Parathyroid adenoma (tissue), 2 donors: Measurements from ENCODE around the gene CA11.
"Not testable (repeated sequence)": the region's sequence is repeated elsewhere in the genome, so short reads cannot be mapped to it uniquely, and the experiment has no call there.

Experiments used
- H2AFZ ChIP-seq: fragments of 300-600 bp; sonication (generic); one replicate; pipeline ENCODE4 v1.7.0; 2017; ENCODE audit warnings: antibody characterized with exemption, mild to moderate bottlenecking
- H3K27ac ChIP-seq: fragments of 300-600 bp; sonication (generic); one replicate; pipeline ENCODE4 v1.7.0; 2017
- H3K27me3 ChIP-seq: fragments of 300-600 bp; sonication (generic); one replicate; pipeline ENCODE4 v1.7.0; 2017; ENCODE audit warnings: low read length; ENCODE audit not compliant: control insufficient read depth, insufficient read depth
- H3K36me3 ChIP-seq: fragments of 300-600 bp; sonication (generic); one replicate; pipeline ENCODE4 v1.7.0; 2017; ENCODE audit warnings: low read length; ENCODE audit not compliant: control insufficient read depth, insufficient read depth
- H3K4me1 ChIP-seq: fragments of 300-600 bp; sonication (generic); one replicate; pipeline ENCODE4 v1.7.0; 2017; ENCODE audit warnings: control low read depth
- H3K4me2 ChIP-seq: fragments of 300-600 bp; sonication (generic); one replicate; pipeline ENCODE4 v1.7.0; 2017; ENCODE audit warnings: low read length
- H3K4me3 ChIP-seq: fragments of 300-600 bp; sonication (generic); one replicate; pipeline ENCODE4 v1.7.0; 2017; ENCODE audit warnings: low read depth, low read length
- H3K79me2 ChIP-seq: fragments of 300-600 bp; sonication (generic); one replicate; pipeline ENCODE4 v1.7.0; 2017; ENCODE audit warnings: control low read depth
- H3K9ac ChIP-seq: fragments of 300-600 bp; sonication (generic); one replicate; pipeline ENCODE4 v1.7.0; 2017; ENCODE audit warnings: mild to moderate bottlenecking
- H3K9me3 ChIP-seq: fragments of 300-600 bp; sonication (generic); one replicate; pipeline ENCODE4 v1.7.0; 2017; ENCODE audit warnings: low read length; ENCODE audit not compliant: control insufficient read depth
- TF ChIP-seq, protein P1 (sequence below): fragments of 300-600 bp; sonication (generic); IDR thresholded peaks from one replicate; pipeline ENCODE4 v1.7.0; 2017; ENCODE audit warnings: antibody characterized with exemption, mild to moderate bottlenecking
- donor health status: primary hyperparathyroidism.

Gene CA11

DNA sequence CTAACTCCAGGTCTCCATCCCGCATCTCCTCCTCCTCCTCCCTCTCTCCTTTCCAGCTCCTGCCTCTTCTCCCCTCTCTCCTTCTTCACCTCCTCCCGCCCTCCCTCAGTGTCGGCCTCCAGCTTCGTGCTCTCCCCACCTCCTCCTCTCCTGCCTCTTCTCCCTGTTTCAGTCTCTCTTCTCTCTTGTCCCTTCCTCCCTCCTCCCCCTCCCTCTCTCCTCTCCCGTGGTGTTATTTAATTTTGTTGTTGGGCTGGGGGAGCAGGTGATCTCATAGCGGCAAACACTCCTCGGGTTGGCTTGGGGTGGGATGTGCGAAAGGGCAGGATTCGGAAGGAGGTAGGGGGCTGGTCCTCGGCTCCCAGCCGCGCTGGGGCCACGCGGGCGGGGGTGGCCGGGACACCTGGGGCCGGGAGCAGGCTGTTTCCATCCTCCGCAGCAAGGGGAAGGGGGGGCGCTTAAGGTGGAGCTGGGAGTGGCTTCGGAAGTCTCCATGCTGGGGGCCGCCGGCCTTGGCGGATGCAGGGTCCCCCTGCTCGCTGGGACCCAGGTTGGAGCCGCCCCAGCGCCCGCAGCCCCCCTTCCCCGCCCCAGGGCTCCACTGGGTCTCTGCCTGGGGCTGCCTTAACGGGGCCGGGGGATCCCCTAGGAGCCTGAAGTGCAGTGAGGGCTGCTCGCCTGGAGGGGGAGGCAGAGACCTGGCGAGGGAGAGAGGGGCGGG lies at the start of gene CA11:
Gene CA11, minus strand, starts transcription at position 187 of the 721 bp plus-strand sequence. CDS start 555 bp downstream, outside the sequence.
- H3K36me3 ChIP-seq: no peaks in the 10 kb centered on the region
- peaks cover 3% of the 10 kb centered on the region for H3K79me2 ChIP-seq
- no peaks in the 10 kb centered on the region for H3K9me3 ChIP-seq
- peaks cover 7% of the 10 kb centered on the region for H3K4me1 ChIP-seq
- peak within 1 kb of the TSS; percentile 92 for H3K27ac ChIP-seq
- peak within 1 kb of the TSS; percentile 98 for H2AFZ ChIP-seq
- peak within 1 kb of the TSS; percentile 92 for H3K4me3 ChIP-seq
- H3K27me3 ChIP-seq: no peaks in the 10 kb centered on the region
- peak within 1 kb of the TSS; percentile 99 for H3K4me2 ChIP-seq
- TF ChIP-seq, protein P1, sequence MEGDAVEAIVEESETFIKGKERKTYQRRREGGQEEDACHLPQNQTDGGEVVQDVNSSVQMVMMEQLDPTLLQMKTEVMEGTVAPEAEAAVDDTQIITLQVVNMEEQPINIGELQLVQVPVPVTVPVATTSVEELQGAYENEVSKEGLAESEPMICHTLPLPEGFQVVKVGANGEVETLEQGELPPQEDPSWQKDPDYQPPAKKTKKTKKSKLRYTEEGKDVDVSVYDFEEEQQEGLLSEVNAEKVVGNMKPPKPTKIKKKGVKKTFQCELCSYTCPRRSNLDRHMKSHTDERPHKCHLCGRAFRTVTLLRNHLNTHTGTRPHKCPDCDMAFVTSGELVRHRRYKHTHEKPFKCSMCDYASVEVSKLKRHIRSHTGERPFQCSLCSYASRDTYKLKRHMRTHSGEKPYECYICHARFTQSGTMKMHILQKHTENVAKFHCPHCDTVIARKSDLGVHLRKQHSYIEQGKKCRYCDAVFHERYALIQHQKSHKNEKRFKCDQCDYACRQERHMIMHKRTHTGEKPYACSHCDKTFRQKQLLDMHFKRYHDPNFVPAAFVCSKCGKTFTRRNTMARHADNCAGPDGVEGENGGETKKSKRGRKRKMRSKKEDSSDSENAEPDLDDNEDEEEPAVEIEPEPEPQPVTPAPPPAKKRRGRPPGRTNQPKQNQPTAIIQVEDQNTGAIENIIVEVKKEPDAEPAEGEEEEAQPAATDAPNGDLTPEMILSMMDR: peak; percentile 98
- peak within 1 kb of the TSS; percentile 70 for H3K9ac ChIP-seq

DNA sequence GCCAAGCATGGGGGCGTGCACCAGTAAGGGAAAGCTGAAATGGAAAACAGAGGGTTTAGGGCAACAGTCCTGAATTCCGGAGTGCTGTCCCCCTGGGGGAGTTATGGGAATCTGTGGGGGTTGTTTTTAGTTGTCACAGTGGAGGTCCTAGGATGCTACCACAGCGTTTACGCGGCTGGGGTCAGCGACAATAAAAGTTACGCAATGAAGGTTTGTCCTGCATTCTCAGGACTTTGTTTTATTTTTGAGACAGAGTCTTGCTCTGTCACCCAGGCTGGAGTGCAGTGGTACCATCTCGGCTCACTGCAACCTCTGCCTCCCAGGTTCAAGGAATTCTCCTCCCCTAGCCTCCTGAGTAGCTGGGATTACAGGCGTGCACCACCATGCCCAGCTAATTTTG lies 47.6 kb upstream of the CA11 start:
- H3K27ac ChIP-seq, H2AFZ ChIP-seq: not testable (repeated sequence)

DNA sequence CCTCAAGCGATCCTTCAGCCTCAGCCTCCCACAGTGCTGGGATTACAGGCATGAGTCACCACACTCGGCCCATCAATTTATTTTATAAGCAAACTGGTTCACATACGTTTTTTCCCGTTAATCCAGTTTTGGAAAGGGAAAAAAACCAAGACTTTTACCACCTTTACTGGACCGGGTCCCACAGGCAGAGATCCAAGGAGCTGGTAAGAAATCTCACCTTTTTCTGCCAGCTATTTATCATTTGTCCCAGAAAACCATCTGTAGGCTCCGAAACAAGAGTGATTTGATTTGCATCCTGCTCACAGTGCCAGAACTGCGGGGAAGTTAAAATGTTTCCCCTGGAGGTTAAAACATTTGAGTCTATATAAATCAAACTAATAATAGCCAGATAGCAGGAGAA lies 43.5 kb upstream of the CA11 start:
- no peak overlapping the region for H3K9ac ChIP-seq
- TF ChIP-seq, protein P1: no peak
- no peaks in the 10 kb centered on the region for H3K4me1 ChIP-seq
- H2AFZ ChIP-seq: no peak overlapping the region
- H3K27ac ChIP-seq: no peak overlapping the region
- no peaks in the 10 kb centered on the region for H3K27me3 ChIP-seq
- H3K4me2 ChIP-seq: no peak overlapping the region
- no peaks in the 10 kb centered on the region for H3K9me3 ChIP-seq
- no peaks in the 10 kb centered on the region for H3K36me3 ChIP-seq
- H3K4me3 ChIP-seq: no peak overlapping the region
- H3K79me2 ChIP-seq: no peaks in the 10 kb centered on the region

More for the DNA sequence above, 47.6 kb upstream of the CA11 start:
- H3K36me3 ChIP-seq, H3K79me2 ChIP-seq, H3K27me3 ChIP-seq, H3K4me1 ChIP-seq, H3K9me3 ChIP-seq, H3K4me3 ChIP-seq, H3K4me2 ChIP-seq, H3K9ac ChIP-seq: not testable (repeated sequence)

DNA sequence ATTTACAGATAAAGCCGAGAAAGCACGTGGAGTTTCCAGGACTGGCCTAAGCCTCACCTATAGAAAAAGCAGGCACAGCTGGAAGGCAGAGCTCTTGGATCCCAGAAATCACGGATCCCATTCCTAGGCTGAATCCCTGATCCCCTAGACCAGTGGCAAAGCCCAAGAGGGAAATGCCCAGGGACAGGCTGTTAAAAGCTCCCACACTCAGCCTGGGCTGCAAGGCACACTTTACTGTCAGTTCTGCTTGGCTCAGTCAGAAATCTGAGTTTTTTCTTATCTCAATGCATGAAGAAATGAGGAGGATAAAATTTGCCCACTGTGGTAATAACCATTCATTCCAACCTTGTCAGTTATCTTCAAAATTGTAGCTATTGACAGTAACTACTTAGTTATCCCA lies 41.8 kb upstream of the CA11 start:
- H3K27ac ChIP-seq: no peak overlapping the region
- H3K27me3 ChIP-seq: no peaks in the 10 kb centered on the region
- H3K4me1 ChIP-seq: no peaks in the 10 kb centered on the region
- TF ChIP-seq, protein P1: no peak
- H3K4me3 ChIP-seq: no peak overlapping the region
- no peaks in the 10 kb centered on the region for H3K36me3 ChIP-seq
- no peaks in the 10 kb centered on the region for H3K79me2 ChIP-seq
- H3K4me2 ChIP-seq: no peak overlapping the region
- H3K9ac ChIP-seq: no peak overlapping the region
- H2AFZ ChIP-seq: no peak overlapping the region
- H3K9me3 ChIP-seq: no peaks in the 10 kb centered on the region

DNA sequence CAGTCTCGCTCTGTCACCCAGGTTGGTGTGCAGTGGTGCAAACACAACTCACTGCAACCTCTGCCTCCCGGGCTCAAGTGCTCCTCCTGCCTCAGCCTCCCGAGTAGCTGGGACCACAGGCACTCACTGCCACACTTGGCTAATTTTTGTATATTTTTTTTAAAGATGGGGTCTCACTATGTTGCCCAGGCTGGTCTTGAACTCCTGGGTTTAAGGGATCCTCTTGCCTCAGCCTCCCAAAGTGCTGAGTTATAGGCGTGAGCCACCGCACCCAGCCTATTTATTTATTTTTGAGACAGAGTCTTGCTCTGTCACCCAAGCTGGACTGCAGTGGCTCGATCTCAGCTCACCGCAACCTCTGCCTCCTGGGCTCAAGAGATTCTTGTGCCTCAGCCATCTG lies 40.6 kb upstream of the CA11 start:
- not testable (repeated sequence) for H3K27ac ChIP-seq, H2AFZ ChIP-seq, H3K27me3 ChIP-seq, H3K4me2 ChIP-seq, H3K4me3 ChIP-seq, H3K9ac ChIP-seq, H3K36me3 ChIP-seq, H3K4me1 ChIP-seq, H3K9me3 ChIP-seq, H3K79me2 ChIP-seq

DNA sequence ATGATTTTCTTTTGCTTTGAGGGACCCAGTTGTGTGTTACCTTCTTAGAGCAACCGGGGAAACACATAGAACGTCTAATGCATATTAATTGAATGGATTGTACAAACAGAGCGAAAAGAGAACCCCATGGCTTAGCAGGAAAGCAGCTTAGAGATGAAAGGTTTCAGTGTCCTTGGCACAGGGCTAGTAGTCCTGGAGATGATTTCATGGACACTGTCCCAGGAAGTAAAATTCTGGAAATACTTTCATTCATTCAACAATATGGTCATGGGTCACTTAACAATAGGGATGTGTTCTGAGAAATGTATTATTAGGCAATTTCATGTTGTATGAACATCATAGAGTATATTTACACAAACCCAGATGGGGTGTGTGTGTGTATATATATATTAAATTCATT lies 40.1 kb upstream of the CA11 start:
- Histone ChIP-seq H3K27ac (no peak overlapping the region), H3K27me3 (no peaks in the 10 kb centered on the region), H3K9me3 (no peaks in the 10 kb centered on the region), H3K4me1 (no peaks in the 10 kb centered on the region), H3K36me3 (no peaks in the 10 kb centered on the region), H3K79me2 (no peaks in the 10 kb centered on the region), H3K4me3 (no peak overlapping the region), H3K4me2 (no peak overlapping the region), H2AFZ (no peak overlapping the region), H3K9ac (no peak overlapping the region)
- TF ChIP-seq, protein P1: no peak
